GM12878 (cell line): ENCODE results near the gene STRADB. TPM values are rescaled to one million over a fixed set of nuclear protein-coding genes. Genes with fewer than 3 reads are reported as not detected.

ENCODE experiments used
- CHD4 ChIP-seq: fragments of 200-600 bp; sonication (generic); IDR thresholded peaks from 2 replicates; pipeline ENCODE4 v1.6.1; 2016; ENCODE audit warnings: mild to moderate bottlenecking
- EED ChIP-seq: sonication (generic); IDR thresholded peaks from 2 replicates; pipeline ENCODE4 v1.6.1; 2016; ENCODE audit warnings: antibody characterized with exemption, low read depth
- JUNB ChIP-seq: IDR thresholded peaks from 2 replicates; pipeline ENCODE4 v1.6.1; 2016; ENCODE audit warnings: antibody characterized with exemption, mild to moderate bottlenecking
- LARP7 ChIP-seq: fragments of 450-650 bp; IDR thresholded peaks from 2 replicates; pipeline ENCODE4 v1.6.1; 2017; ENCODE audit warnings: mild to moderate bottlenecking
- MTA3 ChIP-seq: IDR thresholded peaks from 2 replicates; pipeline ENCODE4 v1.6.1; 2012; ENCODE audit warnings: low read length, inconsistent platforms, borderline replicate concordance
- POLR2AphosphoS5 ChIP-seq: IDR thresholded peaks from 2 replicates; pipeline ENCODE4 v1.6.1; 2011; ENCODE audit warnings: mild to moderate bottlenecking, low read length, inconsistent platforms
- ZBTB4 ChIP-seq: fragments of 450-650 bp; formaldehyde crosslinking; IDR thresholded peaks from 2 replicates; pipeline ENCODE4 v1.4.0; 2022; ENCODE audit warnings: mild to moderate bottlenecking, moderate library complexity
- polyA plus RNA-seq, 11 experiments: library from polyadenylated mRNA; depleted of rRNA in 4 of 11; unstranded in 6 of 11; stranded (reverse) in 5 of 11; fragments of >200 nt; fragmentation: Nextera tagmentation in 4 of 11; fragmentation: Illumina TruSeq in 1 of 11; extraction: Ambion mirVana in 4 of 11; extraction: Trizol in 1 of 11; gene quantifications; 1 replicate in 1 of 11; 2 replicates in 10 of 11; pipeline versions ENCODE4 v1.2.1 to v1.2.3, GENCODE V29; 2011 to 2016; ENCODE audit warnings: inconsistent platforms in 2 of 11, missing spikeins in 2 of 11, low read depth in 1 of 11
- total RNA-seq, 4 experiments: library from RNA; depleted of rRNA in 3 of 4; stranded (reverse); fragments of >200 nt in 3 of 4; fragmentation: Illumina TruSeq in 1 of 4; extraction: Trizol in 1 of 4; gene quantifications; 2 replicates each; pipeline versions ENCODE4 v1.2.1 to v1.2.3, GENCODE V29; 2013 to 2021
- TF ChIP-seq, protein P1 (sequence below): fragments of 450-650 bp; IDR thresholded peaks from 2 replicates; pipeline ENCODE4 v1.6.1; 2017; ENCODE audit warnings: mild to moderate bottlenecking, moderate library complexity

STRADB gene
- total and polyA plus RNA-seq, 10 of the 15 experiments (the other 5 are each of a cell fraction or from before 2014, with no cell fraction given) = 7.6 to 58.3 (median 32.2) TPM

- TF ChIP-seq, protein P1, sequence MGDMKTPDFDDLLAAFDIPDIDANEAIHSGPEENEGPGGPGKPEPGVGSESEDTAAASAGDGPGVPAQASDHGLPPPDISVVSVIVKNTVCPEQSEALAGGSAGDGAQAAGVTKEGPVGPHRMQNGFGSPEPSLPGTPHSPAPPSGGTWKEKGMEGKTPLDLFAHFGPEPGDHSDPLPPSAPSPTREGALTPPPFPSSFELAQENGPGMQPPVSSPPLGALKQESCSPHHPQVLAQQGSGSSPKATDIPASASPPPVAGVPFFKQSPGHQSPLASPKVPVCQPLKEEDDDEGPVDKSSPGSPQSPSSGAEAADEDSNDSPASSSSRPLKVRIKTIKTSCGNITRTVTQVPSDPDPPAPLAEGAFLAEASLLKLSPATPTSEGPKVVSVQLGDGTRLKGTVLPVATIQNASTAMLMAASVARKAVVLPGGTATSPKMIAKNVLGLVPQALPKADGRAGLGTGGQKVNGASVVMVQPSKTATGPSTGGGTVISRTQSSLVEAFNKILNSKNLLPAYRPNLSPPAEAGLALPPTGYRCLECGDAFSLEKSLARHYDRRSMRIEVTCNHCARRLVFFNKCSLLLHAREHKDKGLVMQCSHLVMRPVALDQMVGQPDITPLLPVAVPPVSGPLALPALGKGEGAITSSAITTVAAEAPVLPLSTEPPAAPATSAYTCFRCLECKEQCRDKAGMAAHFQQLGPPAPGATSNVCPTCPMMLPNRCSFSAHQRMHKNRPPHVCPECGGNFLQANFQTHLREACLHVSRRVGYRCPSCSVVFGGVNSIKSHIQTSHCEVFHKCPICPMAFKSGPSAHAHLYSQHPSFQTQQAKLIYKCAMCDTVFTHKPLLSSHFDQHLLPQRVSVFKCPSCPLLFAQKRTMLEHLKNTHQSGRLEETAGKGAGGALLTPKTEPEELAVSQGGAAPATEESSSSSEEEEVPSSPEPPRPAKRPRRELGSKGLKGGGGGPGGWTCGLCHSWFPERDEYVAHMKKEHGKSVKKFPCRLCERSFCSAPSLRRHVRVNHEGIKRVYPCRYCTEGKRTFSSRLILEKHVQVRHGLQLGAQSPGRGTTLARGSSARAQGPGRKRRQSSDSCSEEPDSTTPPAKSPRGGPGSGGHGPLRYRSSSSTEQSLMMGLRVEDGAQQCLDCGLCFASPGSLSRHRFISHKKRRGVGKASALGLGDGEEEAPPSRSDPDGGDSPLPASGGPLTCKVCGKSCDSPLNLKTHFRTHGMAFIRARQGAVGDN = no peak
- no peak for TF ChIP-seq CHD4
- TF ChIP-seq ZBTB4 (CRISPR knock-in tag) = no peak
- no peak for TF ChIP-seq POLR2AphosphoS5
- TF ChIP-seq JUNB = no peak
- TF ChIP-seq LARP7 = no peak
- no peak for TF ChIP-seq EED
- no peak for TF ChIP-seq MTA3
- TF ChIP-seq, all 136 proteins: peak for 0
Measured at GRCh38 chr2:201517094-201517493, 65.6 kb downstream of the STRADB start (continued).
